NCI-H1092 (cell line): ENCODE results near the gene MTRFR.
"Not testable (repeated sequence)": the region's sequence is repeated elsewhere in the genome, so short reads cannot be mapped to it uniquely, and the experiment has no call there.

Experiments
- DNase-seq: peaks from one replicate; lab custom pipeline; 2025; lab: John Stamatoyannopoulos, UW

MTRFR gene

DNA sequence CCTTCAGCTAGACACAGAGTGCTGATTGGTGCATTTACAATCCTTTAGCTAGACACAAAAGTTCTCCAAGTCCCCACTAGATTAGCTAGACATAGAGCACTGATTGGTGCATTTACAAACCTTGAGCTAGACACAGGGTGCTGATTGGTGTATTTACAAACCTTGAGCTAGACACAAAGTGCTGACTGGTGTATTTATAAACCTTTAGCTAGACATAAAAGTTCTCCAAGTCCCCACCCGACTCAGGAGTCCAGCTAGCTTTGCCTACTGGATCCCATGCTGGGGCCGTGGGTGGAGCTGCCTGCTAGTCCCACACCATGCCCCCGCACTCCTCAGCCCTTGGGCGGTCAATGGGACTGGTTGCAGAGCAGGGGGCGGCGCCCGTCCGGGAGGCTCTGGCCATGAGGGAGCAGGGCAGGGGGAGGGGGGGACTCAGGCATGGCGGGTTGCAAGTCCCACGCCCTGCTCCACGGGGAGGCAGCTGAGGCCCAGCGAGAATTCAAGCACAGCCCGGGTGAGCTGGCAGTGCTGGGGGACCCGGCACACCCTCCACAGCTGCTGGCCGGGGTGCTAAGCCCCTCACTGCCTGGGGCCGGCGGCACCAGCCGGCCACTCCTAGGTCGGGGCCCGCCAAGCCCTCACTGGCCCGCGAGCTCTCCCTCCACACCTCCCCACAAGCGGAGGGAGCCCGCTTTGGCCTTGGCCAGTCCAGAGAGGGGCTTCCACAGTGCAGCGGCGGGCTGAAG, 15.9 kb downstream of the MTRFR start:
- not testable (repeated sequence) for DNase-seq

DNA sequence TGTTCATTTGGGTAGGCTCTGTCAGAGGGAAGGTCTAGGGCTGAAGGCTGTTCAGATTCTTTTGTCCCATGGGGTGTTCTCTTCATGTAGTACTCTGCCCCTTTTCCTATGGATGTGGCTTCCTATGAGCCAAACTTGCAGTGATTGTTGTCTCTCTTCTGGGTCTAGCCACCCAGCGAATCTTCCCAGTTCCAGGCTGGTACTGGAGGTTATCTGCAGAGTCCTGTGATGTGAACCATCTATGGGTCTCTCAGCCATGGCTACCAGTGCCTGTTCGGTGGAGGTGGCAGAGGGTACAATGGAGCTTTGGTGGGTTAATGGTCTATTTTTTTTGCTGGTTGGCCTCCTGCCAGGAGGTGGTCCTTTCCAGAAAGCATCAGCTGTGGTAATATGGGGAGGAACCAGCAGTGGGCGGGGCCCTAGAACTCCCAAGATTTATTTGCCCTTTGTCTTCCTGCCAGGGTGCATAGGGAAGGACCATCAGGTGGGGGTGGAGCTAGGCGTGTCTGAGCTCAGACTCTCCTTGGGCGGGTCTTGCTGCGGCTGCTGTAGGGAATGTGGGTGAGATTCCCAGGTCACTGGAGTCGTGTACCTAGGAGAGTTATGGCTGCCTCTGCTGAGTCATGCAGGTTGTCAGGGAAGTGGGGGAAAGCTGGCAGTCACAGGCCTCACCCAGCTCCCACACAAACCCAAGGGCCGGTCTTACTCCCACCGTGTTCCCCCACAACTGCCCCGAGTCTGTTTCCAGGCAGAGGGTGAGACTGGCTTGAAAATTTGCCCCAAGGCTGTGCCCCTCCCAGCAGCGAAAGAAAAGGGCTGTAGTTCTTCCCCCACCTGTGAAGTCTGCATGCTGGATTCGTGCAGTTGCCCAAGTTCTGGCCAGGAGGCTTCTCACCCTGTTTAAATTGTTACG, 17.5 kb downstream of the MTRFR start:
- DNase-seq: no peak

DNA sequence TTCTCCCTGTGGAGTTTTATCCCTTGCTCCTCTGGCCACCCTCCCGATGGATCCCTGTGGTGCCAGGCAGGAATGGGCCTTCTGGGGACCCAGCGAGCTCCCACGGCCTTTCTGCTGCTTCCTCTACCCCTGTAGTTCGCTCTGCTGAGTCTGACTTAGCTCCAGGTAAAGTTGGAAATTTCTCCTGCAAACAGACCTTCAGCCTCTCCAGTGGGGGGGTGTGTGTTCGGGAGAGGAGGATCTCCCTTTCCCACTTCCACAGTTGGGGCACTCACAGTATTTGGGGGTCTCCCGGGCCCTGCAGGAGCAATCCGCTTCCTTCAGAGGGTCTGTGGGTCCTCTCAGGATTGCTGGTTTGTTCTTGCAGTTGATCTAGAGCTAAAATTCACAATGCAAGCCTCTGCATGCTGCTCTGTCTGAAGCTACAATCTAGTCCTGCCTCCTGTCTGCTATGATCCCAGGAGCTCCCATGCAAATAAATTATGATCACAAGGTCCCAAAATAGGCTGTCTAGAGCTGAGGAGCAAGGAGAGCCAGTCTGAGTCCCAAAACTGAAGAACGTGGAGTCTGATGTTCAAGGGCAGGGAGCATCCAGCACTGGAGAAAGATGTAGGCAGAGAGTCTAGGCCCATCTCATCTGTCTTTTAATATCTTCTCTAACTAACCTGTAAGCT, 18.3 kb downstream of the MTRFR start:
- no peak for DNase-seq

DNA sequence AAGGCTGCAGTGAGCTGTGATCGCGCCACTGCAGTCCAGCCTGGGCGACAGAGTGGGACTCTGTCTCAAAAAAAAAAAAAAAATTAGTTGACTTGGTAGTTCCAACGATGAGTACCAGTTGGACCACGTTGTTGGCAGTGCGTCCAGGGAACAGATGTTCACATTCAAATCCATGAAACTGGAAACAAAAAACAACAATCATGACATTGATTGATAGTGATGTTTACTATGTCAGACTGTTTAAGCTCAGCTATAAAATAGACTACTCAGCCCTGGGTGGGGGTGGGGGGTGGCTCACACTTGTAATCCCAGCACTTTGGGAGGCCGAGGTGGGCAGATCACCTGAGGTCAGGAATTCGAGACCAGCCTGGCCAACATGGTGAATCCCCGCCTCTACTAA, 19.1 kb downstream of the MTRFR start:
- DNase-seq: not testable (repeated sequence)

DNA sequence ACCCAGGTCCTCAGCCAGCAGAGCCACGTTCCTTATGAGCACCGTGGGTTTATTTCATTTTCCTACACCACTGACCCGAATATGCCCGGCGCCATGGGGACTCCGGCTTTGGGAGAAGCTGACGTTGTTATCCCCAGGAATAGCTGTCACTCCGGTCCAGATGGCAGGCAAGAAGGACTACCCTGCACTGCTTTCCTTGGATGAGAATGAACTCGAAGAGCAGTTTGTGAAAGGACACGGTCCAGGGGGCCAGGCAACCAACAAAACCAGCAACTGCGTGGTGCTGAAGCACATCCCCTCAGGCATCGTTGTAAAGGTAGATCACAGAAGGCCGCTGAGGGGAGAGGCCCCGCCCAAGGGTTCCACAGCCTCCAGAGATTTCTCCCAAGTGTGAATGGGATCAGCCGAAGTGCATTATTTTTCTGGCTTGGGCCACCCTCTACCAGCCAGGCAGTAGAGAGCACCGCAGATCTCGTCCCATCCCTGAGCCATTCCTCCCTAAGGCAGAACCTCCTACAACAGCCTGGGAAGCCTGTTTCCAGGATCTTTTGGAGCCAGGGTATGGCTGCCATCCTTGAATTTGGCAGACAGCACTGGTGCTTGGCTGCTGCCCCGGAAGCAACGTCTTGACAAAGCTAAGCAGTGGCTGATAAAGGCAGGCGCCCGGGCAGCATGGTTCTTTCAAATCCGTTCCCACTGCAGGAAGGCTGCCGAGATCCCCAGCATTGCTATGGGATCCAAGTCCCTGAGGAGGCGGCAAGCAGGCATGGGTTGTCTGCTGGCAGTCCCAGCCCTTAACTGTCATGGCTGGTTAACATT, 20.6 kb downstream of the MTRFR start:
- DNase-seq: no peak

DNA sequence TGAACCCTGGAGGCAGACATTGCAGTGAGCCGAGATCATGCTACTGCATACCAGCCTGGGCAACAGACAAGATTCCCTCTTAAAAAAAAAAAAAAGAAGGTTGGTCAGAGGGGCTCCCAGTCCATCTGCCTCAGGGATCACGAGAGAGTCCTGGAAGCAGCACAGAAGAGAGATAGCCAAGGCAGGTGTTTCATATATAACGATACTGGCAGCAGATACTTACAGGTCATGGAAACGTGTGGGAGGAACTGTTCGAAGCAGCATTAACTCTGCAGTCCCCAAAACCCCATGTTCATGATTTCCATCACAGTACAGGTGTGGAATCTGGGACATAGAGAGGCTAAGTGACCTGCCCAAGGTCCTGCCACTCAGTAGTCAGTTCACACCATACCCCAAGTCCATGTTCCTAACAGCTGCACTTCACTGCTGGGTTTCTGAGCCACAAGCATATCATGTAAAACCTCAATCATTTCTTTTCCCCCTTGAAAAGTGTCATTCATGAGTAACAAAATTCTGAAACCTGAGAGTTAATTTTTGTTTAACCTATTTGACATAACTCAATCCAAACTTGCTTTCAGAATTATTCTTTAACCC, 21.7 kb downstream of the MTRFR start:
- no peak for DNase-seq

DNA sequence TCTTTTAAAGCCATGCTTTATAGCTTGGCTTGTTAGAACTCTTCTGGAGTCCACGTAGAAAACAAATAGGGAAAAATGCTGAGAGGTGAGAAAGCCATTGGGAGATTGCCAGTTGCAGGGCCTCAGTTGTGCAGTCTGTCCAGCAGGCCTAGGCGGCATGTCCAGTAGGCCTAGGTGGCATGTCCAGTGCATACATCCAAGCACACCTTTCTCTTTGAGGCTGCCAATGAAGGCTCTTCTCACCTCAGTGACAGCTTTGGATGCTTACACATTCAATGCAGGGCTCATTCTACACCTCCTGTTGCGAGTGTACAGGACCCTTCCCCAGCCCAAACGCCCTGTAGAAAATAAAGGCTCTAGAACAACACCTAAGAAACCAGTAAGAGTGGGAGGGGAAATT, 25.4 kb downstream of the MTRFR start:
- no peak for DNase-seq

DNA sequence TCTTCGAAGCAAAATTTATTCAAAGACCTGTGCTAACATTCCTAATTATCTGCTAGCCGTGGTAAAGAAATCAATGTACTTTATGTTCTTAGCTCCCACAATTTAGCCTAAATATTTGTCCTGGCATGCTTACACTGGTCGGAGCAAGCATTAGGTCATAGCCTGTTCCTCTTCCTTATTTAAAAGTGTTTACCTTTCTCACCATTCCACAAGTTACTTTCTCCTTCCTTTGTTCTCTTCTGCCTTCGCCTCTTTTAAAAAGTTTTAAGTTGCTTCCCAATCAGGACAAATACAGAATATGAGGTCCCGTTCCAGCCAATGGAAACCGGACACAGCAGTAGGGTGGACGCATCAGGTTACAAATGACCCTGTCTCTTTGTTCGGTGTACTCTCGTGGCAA, 26.8 kb downstream of the MTRFR start:
- no peak for DNase-seq

DNA sequence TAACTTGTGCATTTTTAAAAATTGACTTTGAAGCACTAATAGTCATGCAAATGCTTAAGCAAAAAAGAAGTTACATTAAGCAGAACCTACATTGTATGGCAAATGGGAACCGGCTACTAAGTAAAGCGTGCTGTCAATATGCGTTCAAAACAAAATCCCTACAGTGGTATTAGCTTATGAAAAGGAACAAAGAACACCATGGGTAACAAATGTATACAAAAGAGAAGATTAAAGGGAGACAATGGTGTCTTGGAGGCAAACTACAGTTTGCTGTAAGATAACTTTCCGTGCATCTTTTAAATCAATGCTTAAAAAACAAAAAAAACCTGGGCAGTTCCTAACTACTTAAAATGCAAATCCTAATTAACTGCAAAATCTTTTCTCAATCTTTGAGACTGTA, 28.0 kb downstream of the MTRFR start:
- DNase-seq: no peak

DNA sequence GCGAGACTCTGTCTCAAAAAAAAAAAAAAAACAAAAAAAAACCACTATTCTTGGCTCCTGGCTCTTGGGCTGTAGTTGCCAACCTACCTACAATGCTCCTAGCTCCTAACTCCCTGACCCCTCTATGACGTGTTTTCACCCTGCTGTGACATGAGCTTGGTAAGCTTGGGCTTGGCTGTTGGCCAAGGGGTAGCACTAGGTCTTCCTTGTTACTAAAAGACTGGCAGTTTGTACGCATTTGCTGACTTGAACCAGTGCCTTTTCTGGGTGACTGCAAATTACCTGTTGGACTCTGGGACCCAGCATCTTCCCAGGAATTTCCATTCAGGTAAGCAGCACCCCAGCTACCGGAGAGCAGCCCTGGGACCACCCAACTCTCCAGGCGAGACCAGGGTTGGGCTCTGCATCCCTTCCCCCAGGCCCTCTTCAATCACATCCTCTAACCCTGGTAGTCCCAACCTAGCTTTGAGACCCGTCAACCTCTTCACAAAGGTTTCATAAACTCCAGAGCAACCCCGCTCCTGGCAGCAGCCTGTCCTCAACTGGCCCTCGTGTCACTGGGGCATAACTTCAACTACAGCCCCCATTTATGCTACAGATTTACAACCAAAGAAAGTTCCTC, 30.1 kb downstream of the MTRFR start:
- DNase-seq: no peak

DNA sequence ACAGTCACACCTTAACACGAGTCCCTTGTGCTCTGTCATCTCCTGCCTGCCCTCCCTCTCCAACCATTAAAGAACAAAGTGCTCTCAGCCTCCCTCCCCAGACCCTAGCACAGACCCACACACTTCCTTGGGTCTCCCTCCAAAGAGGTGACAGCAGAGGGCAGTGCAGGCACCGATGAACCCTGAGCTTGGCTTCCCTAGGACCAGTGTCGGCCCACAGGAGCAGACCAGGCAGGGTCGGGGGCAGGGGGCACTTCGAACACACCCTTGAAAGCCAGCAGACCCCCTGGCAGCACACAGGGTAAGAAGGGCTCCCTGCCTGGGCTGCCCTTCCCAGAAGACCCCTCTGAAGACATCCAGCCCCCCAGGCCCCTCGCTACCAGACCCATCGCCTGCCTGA, 31.4 kb downstream of the MTRFR start:
- no peak for DNase-seq

DNA sequence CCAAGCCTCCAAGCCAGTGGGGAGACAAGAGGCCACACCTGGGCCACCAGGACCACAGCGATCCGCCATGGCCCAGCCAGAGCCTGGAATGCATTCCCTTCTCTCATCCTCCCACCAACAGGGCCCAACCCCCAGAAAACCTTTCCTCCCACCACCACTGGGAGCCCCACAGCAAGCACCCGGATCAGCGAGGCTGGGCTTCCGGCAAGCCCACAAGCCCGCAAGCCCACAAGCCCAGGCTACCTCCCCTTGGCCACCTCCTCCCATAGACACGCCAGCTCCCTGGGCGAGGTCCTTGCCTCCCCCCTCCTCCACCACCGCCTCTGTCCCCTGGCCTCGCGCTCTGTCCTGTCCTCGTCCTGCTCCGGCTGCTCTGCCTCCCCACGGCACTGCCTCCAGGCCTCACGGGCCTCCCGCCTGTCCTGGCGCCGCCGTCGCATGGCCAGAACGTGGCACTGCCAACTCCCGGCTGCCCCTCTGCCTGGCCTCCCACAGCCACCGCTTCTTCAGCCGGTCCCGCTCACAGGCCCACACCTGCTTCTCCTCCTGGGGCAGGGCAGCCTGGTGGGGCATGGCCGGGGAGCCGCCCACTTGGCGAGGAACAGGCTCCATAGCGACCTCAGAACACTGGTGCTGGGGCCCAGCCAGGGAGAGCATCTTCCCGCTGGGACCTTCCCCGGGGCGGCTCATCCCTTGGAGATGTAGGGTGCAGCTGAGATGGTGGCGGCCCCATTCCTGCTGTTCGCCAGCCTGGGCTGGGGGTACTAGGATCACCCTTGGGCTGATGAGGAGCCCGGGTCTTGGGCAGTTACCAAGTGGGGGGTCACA, 32.8 kb downstream of the MTRFR start:
- no peak for DNase-seq

DNA sequence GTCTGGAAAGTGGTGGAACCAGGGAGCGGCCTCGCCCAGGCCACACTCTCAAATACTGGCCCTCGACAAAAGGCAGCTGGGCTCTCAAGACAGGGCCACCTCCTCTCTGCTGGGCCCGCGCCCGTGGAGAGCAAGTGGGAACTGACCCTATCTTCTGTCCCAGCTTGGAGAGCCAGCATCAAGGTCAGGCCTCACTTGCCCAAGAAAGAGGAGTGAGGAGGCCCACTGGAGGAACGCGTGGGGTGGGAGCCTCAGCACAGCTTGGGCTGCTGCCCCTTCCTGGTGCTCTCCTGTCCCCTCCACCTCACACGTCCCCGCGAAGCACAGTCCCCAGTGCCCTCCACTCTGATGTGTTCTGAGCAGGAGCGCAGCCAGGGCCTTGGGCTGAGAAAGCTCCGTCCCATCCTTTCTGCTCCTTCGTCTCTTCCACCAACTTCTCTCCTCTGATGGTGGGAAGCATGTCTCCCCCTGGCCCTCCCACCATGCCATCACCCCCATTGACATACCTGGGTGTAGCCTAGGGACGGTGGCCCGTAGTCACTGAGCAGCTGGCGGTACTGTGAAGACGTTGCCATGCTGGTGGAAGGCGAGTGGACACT, 33.5 kb downstream of the MTRFR start:
- no peak for DNase-seq

DNA sequence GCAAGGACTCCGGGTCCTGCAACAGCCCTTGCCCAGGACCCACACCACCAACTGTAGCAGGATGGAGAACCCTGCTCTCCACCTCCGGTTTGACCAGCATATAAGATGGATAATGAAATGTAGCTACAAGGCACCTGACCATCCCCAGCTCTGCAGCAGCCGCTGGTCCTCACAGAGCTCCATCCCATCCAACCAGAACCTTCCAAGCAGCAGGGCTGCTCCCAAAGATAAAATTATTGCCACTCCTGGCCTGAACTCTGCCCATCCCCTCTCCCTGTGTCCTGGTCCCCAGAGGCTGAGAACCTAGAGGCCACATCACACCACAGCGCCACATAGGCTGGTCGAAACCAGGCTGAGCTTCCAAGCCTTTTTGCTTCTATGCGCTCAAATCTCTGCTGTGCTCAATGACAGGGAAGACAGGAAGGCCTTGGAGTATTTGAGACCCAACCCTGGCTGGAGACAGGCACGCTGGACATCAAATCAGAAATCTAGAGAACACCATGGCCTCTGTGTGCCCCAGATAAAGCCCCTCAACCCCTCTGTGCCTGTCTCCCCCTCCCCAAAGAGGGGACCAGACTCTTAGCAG, 34.2 kb downstream of the MTRFR start:
- no peak for DNase-seq

DNA sequence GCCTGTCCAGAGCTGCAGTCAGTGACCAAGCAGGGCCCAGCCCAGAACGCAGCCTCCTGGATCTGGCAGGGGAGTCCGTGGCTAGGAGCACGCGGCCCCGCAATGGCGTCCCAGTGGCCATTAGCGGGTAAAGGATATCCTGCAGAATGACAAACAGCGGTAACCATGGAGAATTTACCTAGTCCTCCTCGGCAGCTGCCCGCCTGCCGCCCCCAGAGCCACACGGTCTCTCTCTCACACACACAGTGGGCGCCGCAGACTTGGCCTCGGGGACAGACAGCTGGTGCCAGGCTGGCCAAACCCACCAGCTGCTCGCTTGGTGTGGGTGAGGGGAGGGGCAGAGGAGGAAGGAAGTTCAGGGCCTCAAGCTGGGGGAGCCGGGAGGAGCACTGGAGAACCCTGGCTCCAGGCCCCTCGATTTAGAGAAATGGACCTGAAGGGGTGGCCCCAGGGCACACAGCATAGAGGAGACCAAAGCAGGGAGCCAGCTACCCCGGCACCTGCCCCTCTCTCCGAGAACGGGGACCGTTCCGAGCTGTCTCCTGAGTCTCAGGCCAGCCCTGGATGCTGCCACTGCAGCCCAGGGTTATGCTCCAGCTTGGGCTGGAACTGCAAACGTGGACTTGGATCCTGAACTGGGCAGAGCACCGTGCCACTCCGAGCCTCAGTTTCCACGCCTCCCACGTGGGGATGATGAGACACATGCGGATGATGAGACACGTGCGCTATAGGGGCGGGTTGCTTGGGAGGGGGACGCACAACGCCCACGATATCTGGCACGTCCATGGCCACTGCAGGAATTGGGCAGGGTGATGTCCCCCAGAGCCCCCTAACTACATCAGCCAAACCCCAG, 35.0 kb downstream of the MTRFR start:
- peak; percentile 85 for DNase-seq

DNA sequence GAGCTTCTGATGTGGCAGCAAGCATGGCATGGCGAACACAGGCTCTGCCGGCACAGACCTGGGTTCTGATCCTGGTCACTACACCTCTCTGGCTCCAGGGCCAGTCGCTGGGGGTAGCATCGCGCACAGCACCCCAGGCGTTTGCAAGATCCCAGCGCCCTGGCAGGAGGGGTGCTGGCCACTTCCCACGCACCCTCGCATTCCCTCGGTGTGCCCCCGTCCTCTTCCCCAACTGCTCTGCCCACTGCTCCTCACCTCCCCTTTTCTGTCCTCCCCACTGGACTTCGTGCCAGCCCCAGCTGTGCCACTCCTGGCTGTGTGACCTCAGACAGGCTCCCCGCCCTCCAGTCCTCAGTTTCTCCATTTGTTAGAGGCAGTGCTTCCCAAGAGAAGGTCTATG, 35.6 kb downstream of the MTRFR start:
- DNase-seq: no peak

DNA sequence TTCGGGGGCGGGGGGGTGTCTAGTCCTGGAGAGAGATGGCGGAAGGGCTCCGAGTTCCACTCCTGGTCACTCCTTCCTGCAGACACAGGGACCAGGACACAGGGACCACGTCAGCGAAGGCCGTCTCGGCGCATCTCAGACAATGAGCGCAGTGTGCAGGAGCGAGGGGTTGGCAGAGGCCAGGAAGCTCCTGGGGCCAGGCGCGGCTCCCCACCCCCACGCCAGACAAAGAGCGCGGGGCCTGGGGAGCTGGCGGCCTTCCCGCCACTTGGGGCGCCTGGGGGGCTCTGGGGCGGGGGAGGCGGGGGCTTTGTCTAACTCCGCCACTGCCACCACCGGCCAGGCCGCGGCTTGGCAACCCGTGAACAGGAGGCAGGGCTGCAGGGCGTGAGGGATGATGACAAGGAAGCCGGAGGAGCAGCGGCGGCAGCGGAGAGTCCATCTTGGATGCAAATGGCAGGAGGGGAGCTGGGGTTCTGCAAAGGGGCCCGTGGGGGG, 36.2 kb downstream of the MTRFR start:
- peak; percentile 80 for DNase-seq

DNA sequence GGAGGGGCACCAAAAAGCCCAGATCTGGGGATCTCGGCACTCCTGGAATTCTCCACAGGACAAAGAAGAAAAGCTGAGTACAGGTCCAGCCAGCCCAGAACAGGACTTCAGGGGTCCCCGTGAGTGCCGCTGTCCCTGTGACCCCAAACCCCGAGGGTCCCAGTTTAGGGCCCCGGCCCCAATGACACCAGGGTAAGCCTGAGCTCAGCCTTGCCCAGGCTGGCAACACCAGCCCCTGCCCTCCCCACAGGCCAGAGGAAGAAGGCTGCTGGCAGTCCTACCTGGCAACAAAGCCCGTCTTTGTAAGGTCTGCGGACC, 36.6 kb downstream of the MTRFR start:
- DNase-seq: no peak
